ENCODE data around the gene NTF4. TPM values are rescaled to one million over a fixed set of nuclear protein-coding genes. Genes with fewer than 3 reads are reported as not detected.
"Not testable (repeated sequence)": the region's sequence is repeated elsewhere in the genome, so short reads cannot be mapped to it uniquely, and the experiment has no call there.

NTF4 gene
- total and polyA plus RNA-seq, 12 donors = 0.06 to 1.6 (median 0.71) TPM; not detected in 7

DNA sequence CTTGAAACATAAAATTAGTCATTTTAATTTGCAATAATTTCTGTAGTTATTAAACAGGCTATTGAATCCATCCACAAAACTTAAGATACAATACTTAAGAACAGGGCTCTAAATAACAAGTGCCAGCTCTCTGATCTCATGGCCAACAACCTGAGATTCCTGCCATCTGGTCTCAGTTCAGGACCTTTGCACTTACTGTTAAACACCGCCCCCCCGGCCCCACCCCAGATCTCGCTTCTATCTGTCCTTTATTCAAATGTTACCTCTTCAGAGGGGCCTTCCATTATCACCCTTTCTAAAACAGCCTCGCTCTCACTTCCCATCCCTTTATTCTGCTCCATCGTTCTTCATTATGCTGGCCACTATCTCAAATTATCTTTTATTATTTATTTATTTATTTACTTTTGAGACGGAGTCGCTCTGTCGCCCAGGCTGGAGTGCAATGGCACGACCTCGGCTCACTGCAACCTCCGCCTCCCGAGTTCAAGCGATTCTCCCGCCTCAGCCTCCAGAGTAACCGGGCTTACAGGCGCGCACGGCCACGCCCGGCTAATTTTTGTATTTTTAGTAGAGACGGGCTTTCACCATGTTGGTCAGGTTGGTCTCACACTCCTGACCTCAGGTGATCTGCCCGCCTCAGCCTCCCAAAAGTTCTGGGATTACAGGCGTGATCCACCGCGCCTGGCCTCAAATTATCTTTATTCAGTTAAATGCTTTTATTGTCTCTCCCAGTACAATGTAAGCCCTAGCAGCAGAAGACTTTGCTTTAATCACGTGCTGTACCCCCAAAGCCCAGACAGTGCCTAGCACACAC, 19.8 kb upstream of the NTF4 start:
- H3K36me3 ChIP-seq = peaks cover 0 to 31% (median 5%) of the 10 kb centered on the region in 9 donors
- TF ChIP-seq, protein P1, sequence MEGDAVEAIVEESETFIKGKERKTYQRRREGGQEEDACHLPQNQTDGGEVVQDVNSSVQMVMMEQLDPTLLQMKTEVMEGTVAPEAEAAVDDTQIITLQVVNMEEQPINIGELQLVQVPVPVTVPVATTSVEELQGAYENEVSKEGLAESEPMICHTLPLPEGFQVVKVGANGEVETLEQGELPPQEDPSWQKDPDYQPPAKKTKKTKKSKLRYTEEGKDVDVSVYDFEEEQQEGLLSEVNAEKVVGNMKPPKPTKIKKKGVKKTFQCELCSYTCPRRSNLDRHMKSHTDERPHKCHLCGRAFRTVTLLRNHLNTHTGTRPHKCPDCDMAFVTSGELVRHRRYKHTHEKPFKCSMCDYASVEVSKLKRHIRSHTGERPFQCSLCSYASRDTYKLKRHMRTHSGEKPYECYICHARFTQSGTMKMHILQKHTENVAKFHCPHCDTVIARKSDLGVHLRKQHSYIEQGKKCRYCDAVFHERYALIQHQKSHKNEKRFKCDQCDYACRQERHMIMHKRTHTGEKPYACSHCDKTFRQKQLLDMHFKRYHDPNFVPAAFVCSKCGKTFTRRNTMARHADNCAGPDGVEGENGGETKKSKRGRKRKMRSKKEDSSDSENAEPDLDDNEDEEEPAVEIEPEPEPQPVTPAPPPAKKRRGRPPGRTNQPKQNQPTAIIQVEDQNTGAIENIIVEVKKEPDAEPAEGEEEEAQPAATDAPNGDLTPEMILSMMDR (IDR thresholded peaks at IDR 0.05) = no peak
- intact Hi-C loops (cut with DNase I) = no loop called here
- no peaks in the 10 kb centered on the region for H3K27me3 ChIP-seq
- WGBS, 2 donors = 68% methylated on average over 26 of the region's 26 CpGs
- ATAC-seq (no peak), DNase-seq (no peak)
- peaks cover 2 to 41% (median 30%) of the 10 kb centered on the region in 9 donors for H3K4me1 ChIP-seq
- H3K9me3 ChIP-seq = no peaks in the 10 kb centered on the region
- H3K4me3 ChIP-seq = peak overlapping the region in 9 of 10 donors; percentile 61 to 98 (median 89)
- H3K27ac ChIP-seq = peak overlapping the region; percentile 5 to 95 (median 87)

DNA sequence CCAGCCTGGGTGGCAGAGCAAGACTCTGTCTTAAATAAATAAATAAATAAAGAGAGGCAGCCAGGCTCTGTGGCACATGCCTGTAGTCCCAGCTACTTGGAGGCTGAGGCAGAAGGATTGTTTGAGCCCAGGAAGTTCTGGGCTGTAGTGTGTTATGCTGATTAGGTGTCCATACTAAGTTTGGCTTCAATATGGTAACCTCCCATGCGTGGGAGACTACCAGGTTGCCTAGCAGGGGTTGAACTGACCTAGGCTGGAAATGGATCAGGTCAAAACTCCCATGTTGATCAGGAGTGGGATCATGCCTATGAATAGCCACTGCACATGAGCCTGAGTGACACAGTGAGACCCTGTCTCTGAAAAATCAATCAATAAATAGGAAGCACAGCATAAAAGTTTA, 16.7 kb upstream of the NTF4 start:
- no peaks in the 10 kb centered on the region for H3K27me3 ChIP-seq
- H3K36me3 ChIP-seq = no peaks in the 10 kb centered on the region
- H3K4me1 ChIP-seq = peaks cover 0 to 13% (median 9%) of the 10 kb centered on the region in 9 donors
- no peaks in the 10 kb centered on the region for H3K9me3 ChIP-seq
- no peak for DNase-seq
- 81 to 85% methylated on average over 1 of the region's 1 CpG for WGBS, 2 donors
- H3K4me3 ChIP-seq = no peak overlapping the region
- TF ChIP-seq, protein P1 (IDR thresholded peaks at IDR 0.05) = no peak
- intact Hi-C loops (cut with DNase I) = no loop called here
- no peak overlapping the region for H3K27ac ChIP-seq
- no peak for ATAC-seq

- intact Hi-C loops (cut with DNase I) = no loop called here
- ATAC-seq (no peak), DNase-seq (no peak)
- no peaks in the 10 kb centered on the region for H3K9me3 ChIP-seq
- 76 to 90% methylated on average over 4 of the region's 4 CpGs for whole genome bisulfite sequencing, 2 donors
- H3K27me3 ChIP-seq = no peaks in the 10 kb centered on the region
- TF ChIP-seq, protein P1 (IDR thresholded peaks at IDR 0.05) = no peak
- peaks cover 0 to 6% (median 5%) of the 10 kb centered on the region in 9 donors for H3K4me1 ChIP-seq
- no peak overlapping the region for H3K27ac ChIP-seq
- H3K36me3 ChIP-seq = no peaks in the 10 kb centered on the region
- H3K4me3 ChIP-seq = no peak overlapping the region
Measured at GRCh38 chr19:49080392-49080791, 15.8 kb upstream of the NTF4 start.

- peak in 3 of 8 donors; percentile 53 to 68 (median 58) for ATAC-seq
- H3K4me3 ChIP-seq, H3K4me1 ChIP-seq, H3K27ac ChIP-seq, H3K36me3 ChIP-seq, H3K9me3 ChIP-seq: not testable (repeated sequence)
- peaks cover 0 to 48% (median 45%) of the 10 kb centered on the region in 7 donors for H3K27me3 ChIP-seq
- 15 to 18% methylated on average over 7 to 8 of the region's 9 CpGs for WGBS, 2 donors
- TF ChIP-seq, protein P1 (IDR thresholded peaks at IDR 0.05) = peak; percentile 46 to 82 (median 69)
- peak; percentile 71 to 72 for DNase-seq
- intact Hi-C loops (cut with DNase I) = loop anchor here in 2 of 10 donors (10.0 kb wide), 1 partner anchor 80 kb away; the partner anchor contains the start of genes GYS1 (in 2 of the 2) and RUVBL2 (in 2 of the 2)
Measured at GRCh38 chr19:49074869-49075268, 10.3 kb upstream of the NTF4 start.

All from heart right ventricle (tissue), 16 donors.